HG02642 (cell line): ENCODE measurements around the gene GTSE1.
"Not testable (repeated sequence)": the region's sequence is repeated elsewhere in the genome, so short reads cannot be mapped to it uniquely, and the experiment has no call there.

Experiments
- ATAC-seq: cut with Tn5 transposase; IDR thresholded peaks from one replicate; pipeline ENCODE4 v1.9.1; 2021; ENCODE audit warnings: mild to moderate bottlenecking; ENCODE audit not compliant: unreplicated experiment, poor library complexity

GTSE1 gene

DNA sequence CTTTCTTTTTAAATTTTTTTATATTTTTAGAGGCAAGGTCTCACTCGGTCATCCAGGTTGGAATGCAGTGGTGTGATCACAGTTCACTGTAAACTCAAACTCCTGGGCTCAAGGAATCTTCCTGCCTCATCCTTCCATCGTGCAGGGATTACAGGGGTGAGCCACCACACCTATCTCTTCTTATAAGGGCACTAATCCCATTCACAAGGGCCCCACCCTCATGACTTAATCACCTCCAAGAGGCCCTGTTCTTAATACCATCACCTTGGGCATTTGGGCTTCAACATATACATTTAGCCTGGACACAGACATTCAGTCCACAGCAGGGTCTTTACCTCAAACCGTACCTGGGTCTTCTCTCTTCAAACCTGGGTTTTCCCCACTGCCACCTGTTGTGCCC lies 4.5 kb upstream of the GTSE1 start:
- no peak for ATAC-seq

DNA sequence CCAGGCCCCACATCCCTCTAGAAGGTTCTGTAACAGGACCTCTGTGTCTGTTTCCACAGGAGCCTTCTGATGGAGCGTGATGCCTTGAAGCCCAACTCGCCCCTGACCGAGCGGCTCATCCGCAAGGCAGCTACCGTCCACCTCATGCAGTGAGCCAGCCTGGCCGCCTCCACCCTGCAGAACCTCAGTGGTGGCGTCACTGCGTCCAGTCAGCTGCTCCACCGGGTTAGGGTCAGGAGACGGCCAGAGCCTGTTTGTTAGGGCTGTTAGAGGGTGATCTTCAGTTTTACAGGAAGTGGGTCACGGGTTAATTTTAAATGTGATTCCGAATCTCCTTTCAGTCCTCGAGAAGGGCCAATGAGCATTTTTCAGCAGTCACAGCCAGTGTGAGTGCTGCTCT lies 3.9 kb upstream of the GTSE1 start:
- no peak for ATAC-seq

GRCh38 chr22:46293577-46294260 lies 3.0 kb upstream of the GTSE1 start:
- no peak for ATAC-seq

DNA sequence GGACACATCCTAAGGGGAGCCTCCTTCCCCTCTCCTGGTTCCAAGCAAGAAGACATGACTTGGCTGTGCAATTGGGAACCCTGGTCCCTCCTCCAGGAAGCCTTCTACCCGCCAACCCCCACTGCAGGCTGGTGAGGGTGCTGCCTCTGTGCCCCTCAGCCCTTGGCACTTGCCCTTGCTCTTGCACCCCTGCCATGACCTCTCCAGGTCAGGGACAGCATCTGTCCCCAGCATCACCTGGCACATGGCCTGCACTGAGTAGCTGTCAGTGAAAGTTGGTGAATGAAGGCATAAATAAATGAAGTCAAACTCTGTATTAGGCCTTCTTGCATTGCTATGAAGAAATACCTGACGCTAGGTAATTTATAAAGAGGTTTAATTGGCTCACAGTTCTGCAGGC lies 1.9 kb upstream of the GTSE1 start:
- ATAC-seq = no peak

GRCh38 chr22:46295277-46295971 lies 1.2 kb upstream of the GTSE1 start:
- ATAC-seq = no peak

DNA sequence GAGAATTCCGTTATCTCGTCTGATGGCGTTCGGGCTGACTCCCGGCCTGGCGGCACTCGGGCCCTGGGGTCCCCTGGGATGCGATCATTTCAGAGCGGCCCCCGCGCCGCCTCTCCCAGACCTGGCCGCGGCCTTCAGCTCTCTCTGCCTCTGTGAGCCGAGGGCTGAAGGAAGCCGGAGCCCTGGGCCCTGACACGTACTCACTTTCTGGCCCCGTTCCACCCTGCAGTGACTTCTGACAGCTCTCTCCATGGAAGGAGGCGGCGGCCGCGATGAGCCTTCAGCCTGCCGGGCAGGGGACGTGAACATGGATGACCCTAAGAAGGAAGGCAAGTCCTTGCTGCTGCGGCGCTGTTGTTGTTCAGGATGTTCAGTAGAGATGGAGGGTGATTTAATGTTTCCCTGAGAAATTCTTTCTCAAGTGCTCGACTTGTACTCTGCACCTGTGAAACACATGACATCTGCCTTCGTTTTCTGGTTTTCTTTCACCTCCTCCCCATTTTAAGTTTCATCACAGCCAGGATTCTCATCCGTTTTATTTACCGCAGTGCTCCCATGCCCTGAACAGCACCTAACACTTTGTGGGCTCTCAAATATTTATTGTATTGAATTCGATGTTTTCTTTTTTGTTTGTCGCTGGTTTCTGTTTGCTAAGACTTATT lies 612 bp downstream of the GTSE1 start:
- ATAC-seq = no peak

DNA sequence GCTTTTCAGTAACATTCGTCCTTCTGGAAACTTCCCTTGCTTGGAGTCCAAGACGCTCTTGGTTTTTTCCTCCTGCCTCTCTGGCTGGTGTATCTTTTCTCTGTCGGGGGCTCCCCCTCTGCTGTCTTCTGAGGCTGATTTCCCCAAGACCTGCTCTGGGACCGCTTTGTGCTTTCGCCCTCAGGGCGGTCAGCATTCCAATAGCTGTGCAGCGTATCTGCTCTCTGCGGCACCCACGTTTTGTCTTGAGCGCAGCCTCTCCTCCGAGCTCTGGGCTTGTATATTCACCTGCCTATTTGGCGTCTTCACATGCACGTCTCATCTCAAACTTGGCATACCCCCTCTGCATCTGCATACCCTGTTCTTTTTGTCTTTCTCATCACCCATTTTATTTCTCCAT lies 2.4 kb downstream of the GTSE1 start:
- no peak for ATAC-seq

- ATAC-seq = no peak
Measured at GRCh38 chr22:46300491-46300890, 3.8 kb downstream of the GTSE1 start.

DNA sequence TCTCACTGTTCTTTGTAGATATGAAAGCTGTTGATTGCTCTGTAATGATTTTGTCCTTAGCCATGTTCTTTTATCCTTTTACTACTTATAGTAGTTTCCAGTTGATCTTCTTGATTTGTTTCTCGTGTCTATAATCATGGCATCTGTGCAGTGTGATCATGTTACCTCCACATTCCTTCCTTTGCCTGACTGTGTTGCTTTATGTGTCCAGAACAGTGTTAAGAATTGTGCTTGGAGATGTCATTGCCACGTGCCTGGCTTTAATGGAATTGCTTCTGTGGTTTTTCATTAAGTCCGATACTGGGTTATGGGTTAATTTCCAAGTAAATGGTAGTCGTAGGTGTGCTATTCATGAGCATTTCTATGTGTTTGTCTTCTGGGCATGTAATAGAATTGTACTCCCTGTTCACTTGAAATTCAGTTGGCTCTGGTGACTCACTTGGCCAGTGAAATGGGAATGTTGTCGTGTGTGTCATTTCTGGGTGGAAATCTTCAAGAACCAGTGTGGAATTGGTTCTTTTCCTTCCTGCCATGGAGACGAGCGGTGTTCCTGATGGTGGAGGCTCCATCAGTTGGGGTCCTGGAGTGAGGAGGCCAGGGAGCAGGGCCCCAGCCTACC lies 6.8 kb downstream of the GTSE1 start:
- ATAC-seq = no peak

DNA sequence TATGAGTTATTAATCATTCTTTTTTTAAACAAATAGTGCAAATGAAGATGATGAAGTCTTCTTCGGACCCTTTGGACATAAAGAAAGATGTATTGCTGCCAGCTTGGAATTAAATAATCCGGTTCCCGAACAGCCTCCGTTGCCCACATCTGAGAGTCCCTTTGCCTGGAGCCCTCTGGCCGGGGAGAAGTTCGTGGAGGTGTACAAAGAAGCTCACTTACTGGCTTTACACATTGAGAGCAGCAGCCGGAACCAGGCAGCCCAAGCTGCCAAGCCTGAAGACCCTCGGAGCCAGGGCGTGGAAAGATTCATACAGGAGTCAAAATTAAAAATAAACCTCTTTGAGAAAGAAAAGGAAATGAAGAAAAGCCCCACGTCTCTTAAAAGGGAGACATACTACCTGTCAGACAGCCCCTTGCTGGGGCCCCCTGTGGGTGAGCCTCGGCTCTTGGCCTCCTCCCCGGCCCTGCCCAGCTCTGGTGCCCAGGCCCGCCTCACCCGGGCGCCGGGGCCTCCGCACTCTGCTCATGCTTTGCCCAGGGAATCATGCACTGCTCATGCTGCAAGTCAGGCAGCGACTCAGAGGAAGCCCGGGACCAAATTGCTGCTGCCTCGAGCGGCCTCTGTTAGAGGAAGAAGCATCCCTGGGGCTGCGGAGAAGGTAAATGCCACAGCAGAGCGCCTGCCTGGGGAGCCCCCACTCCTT lies 11.8 kb downstream of the GTSE1 start:
- no peak for ATAC-seq

GRCh38 chr22:46309526-46310085 lies 12.9 kb downstream of the GTSE1 start:
- ATAC-seq = no peak

DNA sequence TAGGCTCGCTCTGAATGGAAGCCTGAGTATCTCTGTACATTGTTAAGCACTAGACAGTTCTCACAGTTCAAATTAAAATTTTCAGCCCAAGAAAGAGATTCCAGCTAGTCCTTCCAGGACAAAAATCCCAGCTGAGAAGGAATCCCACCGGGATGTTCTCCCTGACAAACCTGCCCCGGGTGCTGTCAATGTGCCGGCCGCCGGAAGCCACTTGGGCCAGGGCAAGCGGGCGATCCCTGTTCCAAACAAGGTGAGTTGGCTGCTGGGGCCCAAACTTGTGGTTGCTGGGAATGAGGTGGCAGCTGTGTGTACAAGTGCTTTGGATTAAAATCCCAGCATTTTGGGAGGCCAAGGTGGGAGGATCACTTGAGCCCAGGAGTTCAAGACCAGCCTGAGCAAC lies 15.4 kb downstream of the GTSE1 start:
- ATAC-seq = no peak

DNA sequence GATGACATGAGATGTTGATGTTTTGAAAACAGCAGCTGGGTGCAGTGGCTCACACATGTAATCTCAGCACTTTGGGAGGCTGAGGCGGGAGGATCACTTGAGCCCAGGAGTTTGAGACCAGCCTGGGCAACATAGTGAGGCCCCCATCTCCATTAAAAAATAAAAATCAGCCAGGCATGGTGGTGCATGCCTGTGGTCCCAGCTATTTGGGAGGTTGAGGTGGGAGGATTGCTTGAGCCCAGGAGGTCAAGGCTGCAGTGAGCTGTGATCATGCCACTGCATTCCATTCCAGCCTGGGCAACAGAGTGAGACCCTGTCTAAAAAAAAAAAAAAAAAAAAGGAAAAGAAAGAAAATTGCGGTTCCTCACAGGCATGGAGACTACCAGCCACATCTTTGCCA lies 16.2 kb downstream of the GTSE1 start:
- ATAC-seq = not testable (repeated sequence)

DNA sequence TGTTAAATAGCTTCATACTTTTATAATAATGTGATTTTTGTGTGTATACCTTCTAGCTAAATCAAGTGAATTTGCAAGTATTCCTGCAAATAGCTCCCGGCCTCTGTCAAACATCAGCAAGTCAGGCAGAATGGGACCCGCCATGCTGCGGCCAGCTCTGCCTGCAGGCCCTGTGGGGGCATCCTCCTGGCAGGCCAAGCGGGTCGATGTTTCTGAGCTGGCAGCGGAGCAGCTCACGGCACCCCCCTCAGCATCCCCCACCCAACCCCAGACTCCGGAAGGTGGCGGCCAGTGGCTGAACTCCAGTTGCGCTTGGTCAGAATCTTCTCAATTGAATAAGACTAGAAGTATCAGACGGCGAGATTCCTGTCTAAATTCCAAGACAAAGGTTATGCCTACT lies 19.3 kb downstream of the GTSE1 start:
- no peak for ATAC-seq

DNA sequence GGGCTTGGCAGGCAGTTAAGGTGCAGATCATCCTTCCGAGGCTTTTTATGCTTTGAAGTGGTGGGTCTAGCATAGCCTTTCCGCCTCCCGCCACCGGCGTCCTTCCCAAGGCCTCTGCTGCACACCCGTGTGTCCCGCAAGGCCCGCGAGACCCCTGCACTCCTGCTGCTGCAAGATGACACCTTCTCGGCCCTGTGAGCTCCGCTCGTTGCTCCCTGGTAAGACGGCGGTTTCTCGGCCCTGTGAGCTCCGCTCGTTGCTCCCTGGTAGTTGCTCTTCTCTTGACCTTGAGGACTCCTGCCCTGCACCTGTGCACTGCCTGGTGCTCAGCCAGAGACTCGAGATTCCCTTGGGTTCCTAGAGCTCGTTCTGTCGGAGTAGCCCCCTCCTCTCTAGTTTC lies 21.0 kb downstream of the GTSE1 start:
- no peak for ATAC-seq

GRCh38 chr22:46318576-46318975 lies 21.9 kb downstream of the GTSE1 start:
- no peak for ATAC-seq

GRCh38 chr22:46319319-46319718 lies 22.6 kb downstream of the GTSE1 start:
- ATAC-seq = no peak

GRCh38 chr22:46320166-46320710 lies 23.6 kb downstream of the GTSE1 start:
- ATAC-seq = no peak

GRCh38 chr22:46320716-46321386 lies 24.2 kb downstream of the GTSE1 start:
- no peak for ATAC-seq
